HEK293 (cell line): ENCODE results near the gene AKIRIN2.

Source experiments
- GLIS1 ChIP-seq: fragments of 450-650 bp; formaldehyde crosslinking; IDR thresholded peaks from 2 replicates; pipeline ENCODE4 v1.5.1; 2016; ENCODE audit warnings: missing biosample characterization, missing genetic modification characterization
- HOXC10 ChIP-seq: sonication (generic); formaldehyde crosslinking; IDR thresholded peaks from 2 replicates; pipeline ENCODE4 v1.8.1; 2023; ENCODE audit warnings: mild to moderate bottlenecking, missing genetic modification reagents
- HOXD13 ChIP-seq: sonication (generic); formaldehyde crosslinking; IDR thresholded peaks from 2 replicates; pipeline ENCODE4 v1.8.0; 2022; ENCODE audit warnings: missing genetic modification reagents, borderline replicate concordance
- MZF1 ChIP-seq: fragments of 450-650 bp; formaldehyde crosslinking; IDR thresholded peaks from 2 replicates; pipeline ENCODE4 v1.5.1; 2017; ENCODE audit warnings: missing biosample characterization, missing genetic modification characterization, borderline replicate concordance
- OVOL3 ChIP-seq: fragments of 450-650 bp; formaldehyde crosslinking; IDR thresholded peaks from 2 replicates; pipeline ENCODE4 v1.5.1; 2016; ENCODE audit warnings: missing biosample characterization, missing genetic modification characterization
- RBAK ChIP-seq: fragments of 450-650 bp; formaldehyde crosslinking; IDR thresholded peaks from 2 replicates; pipeline ENCODE4 v1.5.1; 2016; ENCODE audit warnings: missing biosample characterization, missing genetic modification characterization
- SCRT1 ChIP-seq: fragments of 450-650 bp; formaldehyde crosslinking; IDR thresholded peaks from 2 replicates; pipeline ENCODE4 v1.5.1; 2016; ENCODE audit warnings: missing biosample characterization, missing genetic modification characterization, borderline replicate concordance
- ZFP69B ChIP-seq: fragments of 450-650 bp; formaldehyde crosslinking; IDR thresholded peaks from 2 replicates; pipeline ENCODE4 v1.5.1; 2016; ENCODE audit warnings: missing biosample characterization, missing genetic modification characterization
- ZNF132 ChIP-seq: fragments of 450-650 bp; formaldehyde crosslinking; IDR thresholded peaks from 2 replicates; pipeline ENCODE4 v1.5.1; 2017; ENCODE audit warnings: missing biosample characterization, missing genetic modification characterization, borderline replicate concordance
- ZNF169 ChIP-seq: fragments of 450-650 bp; formaldehyde crosslinking; IDR thresholded peaks from 2 replicates; pipeline ENCODE4 v1.5.1; 2016; ENCODE audit warnings: missing biosample characterization, missing genetic modification characterization
- ZNF211 ChIP-seq: fragments of 450-650 bp; formaldehyde crosslinking; IDR thresholded peaks from 2 replicates; pipeline ENCODE4 v1.5.1; 2016; ENCODE audit warnings: low read depth, missing biosample characterization, missing genetic modification characterization
- ZNF248 ChIP-seq: fragments of 450-650 bp; formaldehyde crosslinking; IDR thresholded peaks from 2 replicates; pipeline ENCODE4 v1.5.1; 2017; ENCODE audit warnings: missing biosample characterization, missing genetic modification characterization
- ZNF561 ChIP-seq: fragments of 450-650 bp; IDR thresholded peaks from 2 replicates; pipeline ENCODE4 v1.5.1; 2018; ENCODE audit warnings: missing biosample characterization, missing genetic modification characterization, borderline replicate concordance
- ZNF624 ChIP-seq: fragments of 450-650 bp; formaldehyde crosslinking; IDR thresholded peaks from 2 replicates; pipeline ENCODE4 v1.5.1; 2017; ENCODE audit warnings: missing biosample characterization, missing genetic modification characterization
- ZNF777 ChIP-seq: fragments of 450-650 bp; formaldehyde crosslinking; IDR thresholded peaks from 2 replicates; pipeline ENCODE4 v1.5.1; 2017; ENCODE audit warnings: missing biosample characterization, missing genetic modification characterization, borderline replicate concordance
- ZSCAN16 ChIP-seq: fragments of 450-650 bp; formaldehyde crosslinking; IDR thresholded peaks from 2 replicates; pipeline ENCODE4 v1.5.1; 2016; ENCODE audit warnings: missing biosample characterization, missing genetic modification characterization
- TF ChIP-seq, protein P1 (sequence below): fragments of 450-650 bp; formaldehyde crosslinking; IDR thresholded peaks from 2 replicates; pipeline ENCODE4 v1.5.1; 2017; ENCODE audit warnings: missing biosample characterization, missing genetic modification characterization
- TF ChIP-seq, protein P2 (sequence below): fragments of 450-650 bp; formaldehyde crosslinking; IDR thresholded peaks from 2 replicates; pipeline ENCODE4 v1.5.1; 2016; ENCODE audit warnings: missing biosample characterization, missing genetic modification characterization
- TF ChIP-seq, protein P3 (sequence below): fragments of 450-650 bp; formaldehyde crosslinking; IDR thresholded peaks from 2 replicates; pipeline ENCODE4 v1.5.1; 2017; ENCODE audit warnings: missing biosample characterization, missing genetic modification characterization
- TF ChIP-seq, protein P4 (sequence below): fragments of 450-650 bp; formaldehyde crosslinking; IDR thresholded peaks from 2 replicates; pipeline ENCODE4 v1.5.1; 2016; ENCODE audit warnings: missing biosample characterization, missing genetic modification characterization
- TF ChIP-seq, protein P5 (sequence below): fragments of 450-650 bp; formaldehyde crosslinking; conservative IDR thresholded peaks from 2 replicates; pipeline ENCODE4 v1.5.1; 2016; ENCODE audit warnings: low read depth, missing biosample characterization, missing genetic modification characterization
- TF ChIP-seq, protein P6 (sequence below): fragments of 450-650 bp; formaldehyde crosslinking; IDR thresholded peaks from 2 replicates; pipeline ENCODE4 v1.5.1; 2016; ENCODE audit warnings: missing biosample characterization, missing genetic modification characterization
- TF ChIP-seq, protein P7 (sequence below): IDR thresholded peaks from 2 replicates; pipeline ENCODE4 v1.6.1; 2011; ENCODE audit warnings: mild to moderate bottlenecking, low read depth, low read length, borderline replicate concordance

Gene AKIRIN2

DNA sequence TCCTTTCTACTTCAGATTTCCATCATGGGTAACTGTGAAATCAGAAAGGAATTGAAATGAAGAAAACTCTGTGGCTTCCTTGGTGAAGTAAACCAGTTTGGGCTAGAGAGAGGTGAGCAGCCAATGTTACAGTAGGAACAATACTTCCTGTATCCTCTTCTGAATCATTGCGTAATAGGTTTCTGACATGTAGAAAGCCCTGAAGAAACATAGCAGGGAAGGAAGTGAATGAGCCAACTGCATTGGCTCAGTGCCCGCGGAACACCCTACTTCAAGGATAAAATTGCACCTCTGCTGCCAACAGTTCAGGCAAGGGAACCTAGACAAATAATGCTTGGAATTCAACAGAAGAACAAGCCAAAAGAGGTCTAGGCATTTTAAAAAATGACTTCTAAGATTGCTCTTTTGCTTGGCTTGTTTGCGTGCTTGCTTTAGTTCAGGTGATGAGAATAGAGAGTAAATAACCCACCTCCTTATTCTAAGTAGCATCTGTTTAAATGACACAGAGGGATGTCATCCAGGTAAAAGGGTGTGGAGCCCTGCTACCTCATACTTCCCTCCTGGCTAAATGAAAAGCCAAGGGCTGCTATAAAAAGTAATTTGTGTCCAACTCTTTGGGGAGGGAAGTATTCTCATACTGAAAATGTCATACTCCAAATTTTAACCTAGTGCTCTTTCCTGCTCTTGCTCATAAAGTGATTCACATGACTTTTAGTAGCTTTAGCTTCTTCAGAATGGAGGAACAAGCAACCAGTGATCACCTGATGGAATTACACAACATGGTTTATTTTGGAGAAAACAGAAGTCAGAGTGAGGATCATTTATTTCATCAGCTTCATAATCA lies 30.0 kb upstream of the AKIRIN2 start (continued):
- TF ChIP-seq, protein P1, sequence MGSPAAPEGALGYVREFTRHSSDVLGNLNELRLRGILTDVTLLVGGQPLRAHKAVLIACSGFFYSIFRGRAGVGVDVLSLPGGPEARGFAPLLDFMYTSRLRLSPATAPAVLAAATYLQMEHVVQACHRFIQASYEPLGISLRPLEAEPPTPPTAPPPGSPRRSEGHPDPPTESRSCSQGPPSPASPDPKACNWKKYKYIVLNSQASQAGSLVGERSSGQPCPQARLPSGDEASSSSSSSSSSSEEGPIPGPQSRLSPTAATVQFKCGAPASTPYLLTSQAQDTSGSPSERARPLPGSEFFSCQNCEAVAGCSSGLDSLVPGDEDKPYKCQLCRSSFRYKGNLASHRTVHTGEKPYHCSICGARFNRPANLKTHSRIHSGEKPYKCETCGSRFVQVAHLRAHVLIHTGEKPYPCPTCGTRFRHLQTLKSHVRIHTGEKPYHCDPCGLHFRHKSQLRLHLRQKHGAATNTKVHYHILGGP (tag by site-specific recombination), result no peak
- no peak for TF ChIP-seq OVOL3 (tag by site-specific recombination)
- TF ChIP-seq ZNF624, result no peak
- TF ChIP-seq, protein P2, sequence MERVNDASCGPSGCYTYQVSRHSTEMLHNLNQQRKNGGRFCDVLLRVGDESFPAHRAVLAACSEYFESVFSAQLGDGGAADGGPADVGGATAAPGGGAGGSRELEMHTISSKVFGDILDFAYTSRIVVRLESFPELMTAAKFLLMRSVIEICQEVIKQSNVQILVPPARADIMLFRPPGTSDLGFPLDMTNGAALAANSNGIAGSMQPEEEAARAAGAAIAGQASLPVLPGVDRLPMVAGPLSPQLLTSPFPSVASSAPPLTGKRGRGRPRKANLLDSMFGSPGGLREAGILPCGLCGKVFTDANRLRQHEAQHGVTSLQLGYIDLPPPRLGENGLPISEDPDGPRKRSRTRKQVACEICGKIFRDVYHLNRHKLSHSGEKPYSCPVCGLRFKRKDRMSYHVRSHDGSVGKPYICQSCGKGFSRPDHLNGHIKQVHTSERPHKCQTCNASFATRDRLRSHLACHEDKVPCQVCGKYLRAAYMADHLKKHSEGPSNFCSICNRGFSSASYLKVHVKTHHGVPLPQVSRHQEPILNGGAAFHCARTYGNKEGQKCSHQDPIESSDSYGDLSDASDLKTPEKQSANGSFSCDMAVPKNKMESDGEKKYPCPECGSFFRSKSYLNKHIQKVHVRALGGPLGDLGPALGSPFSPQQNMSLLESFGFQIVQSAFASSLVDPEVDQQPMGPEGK, result 0 out of 2 replicates have a peak, but pooled peaks have one; percentile 34
- TF ChIP-seq SCRT1 (tag by site-specific recombination), result 0 out of 2 replicates have a peak, but pooled peaks have one; percentile 50
- 0 out of 2 replicates have a peak, but pooled peaks have one; percentile 12 for TF ChIP-seq MZF1 (tag by site-specific recombination)
- TF ChIP-seq ZNF132, result no peak
- no peak for TF ChIP-seq HOXD13 (CRISPR knock-in tag)
- no peak for TF ChIP-seq ZSCAN16 (tag by site-specific recombination)
- TF ChIP-seq, protein P3, sequence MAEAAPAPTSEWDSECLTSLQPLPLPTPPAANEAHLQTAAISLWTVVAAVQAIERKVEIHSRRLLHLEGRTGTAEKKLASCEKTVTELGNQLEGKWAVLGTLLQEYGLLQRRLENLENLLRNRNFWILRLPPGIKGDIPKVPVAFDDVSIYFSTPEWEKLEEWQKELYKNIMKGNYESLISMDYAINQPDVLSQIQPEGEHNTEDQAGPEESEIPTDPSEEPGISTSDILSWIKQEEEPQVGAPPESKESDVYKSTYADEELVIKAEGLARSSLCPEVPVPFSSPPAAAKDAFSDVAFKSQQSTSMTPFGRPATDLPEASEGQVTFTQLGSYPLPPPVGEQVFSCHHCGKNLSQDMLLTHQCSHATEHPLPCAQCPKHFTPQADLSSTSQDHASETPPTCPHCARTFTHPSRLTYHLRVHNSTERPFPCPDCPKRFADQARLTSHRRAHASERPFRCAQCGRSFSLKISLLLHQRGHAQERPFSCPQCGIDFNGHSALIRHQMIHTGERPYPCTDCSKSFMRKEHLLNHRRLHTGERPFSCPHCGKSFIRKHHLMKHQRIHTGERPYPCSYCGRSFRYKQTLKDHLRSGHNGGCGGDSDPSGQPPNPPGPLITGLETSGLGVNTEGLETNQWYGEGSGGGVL, result no peak
- no peak for TF ChIP-seq GLIS1 (tag by site-specific recombination)
- TF ChIP-seq, protein P4, sequence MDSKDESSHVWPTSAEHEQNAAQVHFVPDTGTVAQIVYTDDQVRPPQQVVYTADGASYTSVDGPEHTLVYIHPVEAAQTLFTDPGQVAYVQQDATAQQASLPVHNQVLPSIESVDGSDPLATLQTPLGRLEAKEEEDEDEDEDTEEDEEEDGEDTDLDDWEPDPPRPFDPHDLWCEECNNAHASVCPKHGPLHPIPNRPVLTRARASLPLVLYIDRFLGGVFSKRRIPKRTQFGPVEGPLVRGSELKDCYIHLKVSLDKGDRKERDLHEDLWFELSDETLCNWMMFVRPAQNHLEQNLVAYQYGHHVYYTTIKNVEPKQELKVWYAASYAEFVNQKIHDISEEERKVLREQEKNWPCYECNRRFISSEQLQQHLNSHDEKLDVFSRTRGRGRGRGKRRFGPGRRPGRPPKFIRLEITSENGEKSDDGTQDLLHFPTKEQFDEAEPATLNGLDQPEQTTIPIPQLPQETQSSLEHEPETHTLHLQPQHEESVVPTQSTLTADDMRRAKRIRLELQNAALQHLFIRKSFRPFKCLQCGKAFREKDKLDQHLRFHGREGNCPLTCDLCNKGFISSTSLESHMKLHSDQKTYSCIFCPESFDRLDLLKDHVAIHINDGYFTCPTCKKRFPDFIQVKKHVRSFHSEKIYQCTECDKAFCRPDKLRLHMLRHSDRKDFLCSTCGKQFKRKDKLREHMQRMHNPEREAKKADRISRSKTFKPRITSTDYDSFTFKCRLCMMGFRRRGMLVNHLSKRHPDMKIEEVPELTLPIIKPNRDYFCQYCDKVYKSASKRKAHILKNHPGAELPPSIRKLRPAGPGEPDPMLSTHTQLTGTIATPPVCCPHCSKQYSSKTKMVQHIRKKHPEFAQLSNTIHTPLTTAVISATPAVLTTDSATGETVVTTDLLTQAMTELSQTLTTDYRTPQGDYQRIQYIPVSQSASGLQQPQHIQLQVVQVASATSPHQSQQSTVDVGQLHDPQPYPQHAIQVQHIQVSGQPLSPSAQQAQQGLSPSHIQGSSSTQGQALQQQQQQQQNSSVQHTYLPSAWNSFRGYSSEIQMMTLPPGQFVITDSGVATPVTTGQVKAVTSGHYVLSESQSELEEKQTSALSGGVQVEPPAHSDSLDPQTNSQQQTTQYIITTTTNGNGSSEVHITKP (tag by site-specific recombination), result peak; percentile 65
- TF ChIP-seq ZNF561 (tag by site-specific recombination), result 0 out of 2 replicates have a peak, but pooled peaks have one; percentile 55
- no peak for TF ChIP-seq HOXC10 (CRISPR knock-in tag)
- TF ChIP-seq RBAK, result no peak
- TF ChIP-seq ZNF777 (tag by site-specific recombination), result no peak
- TF ChIP-seq, protein P5, sequence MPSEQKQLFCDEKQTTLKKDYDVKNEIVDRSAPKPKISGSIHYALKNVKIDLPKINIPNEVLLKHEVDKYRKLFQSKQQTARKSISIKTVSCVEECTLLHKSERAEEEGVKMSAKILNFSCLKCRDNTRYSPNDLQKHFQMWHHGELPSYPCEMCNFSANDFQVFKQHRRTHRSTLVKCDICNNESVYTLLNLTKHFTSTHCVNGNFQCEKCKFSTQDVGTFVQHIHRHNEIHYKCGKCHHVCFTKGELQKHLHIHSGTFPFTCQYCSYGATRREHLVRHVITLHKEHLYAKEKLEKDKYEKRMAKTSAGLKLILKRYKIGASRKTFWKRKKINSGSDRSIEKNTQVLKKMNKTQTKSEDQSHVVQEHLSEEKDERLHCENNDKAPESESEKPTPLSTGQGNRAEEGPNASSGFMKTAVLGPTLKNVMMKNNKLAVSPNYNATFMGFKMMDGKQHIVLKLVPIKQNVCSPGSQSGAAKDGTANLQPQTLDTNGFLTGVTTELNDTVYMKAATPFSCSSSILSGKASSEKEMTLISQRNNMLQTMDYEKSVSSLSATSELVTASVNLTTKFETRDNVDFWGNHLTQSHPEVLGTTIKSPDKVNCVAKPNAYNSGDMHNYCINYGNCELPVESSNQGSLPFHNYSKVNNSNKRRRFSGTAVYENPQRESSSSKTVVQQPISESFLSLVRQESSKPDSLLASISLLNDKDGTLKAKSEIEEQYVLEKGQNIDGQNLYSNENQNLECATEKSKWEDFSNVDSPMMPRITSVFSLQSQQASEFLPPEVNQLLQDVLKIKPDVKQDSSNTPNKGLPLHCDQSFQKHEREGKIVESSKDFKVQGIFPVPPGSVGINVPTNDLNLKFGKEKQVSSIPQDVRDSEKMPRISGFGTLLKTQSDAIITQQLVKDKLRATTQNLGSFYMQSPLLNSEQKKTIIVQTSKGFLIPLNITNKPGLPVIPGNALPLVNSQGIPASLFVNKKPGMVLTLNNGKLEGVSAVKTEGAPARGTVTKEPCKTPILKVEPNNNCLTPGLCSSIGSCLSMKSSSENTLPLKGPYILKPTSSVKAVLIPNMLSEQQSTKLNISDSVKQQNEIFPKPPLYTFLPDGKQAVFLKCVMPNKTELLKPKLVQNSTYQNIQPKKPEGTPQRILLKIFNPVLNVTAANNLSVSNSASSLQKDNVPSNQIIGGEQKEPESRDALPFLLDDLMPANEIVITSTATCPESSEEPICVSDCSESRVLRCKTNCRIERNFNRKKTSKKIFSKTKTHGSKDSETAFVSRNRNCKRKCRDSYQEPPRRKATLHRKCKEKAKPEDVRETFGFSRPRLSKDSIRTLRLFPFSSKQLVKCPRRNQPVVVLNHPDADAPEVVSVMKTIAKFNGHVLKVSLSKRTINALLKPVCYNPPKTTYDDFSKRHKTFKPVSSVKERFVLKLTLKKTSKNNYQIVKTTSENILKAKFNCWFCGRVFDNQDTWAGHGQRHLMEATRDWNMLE, result peak; percentile 47; the same call in 1 of the 2 replicates
- TF ChIP-seq ZNF211 (tag by site-specific recombination), result no peak
- TF ChIP-seq ZFP69B (tag by site-specific recombination), result no peak
- no peak for TF ChIP-seq ZNF169 (tag by site-specific recombination)
- TF ChIP-seq, protein P6, sequence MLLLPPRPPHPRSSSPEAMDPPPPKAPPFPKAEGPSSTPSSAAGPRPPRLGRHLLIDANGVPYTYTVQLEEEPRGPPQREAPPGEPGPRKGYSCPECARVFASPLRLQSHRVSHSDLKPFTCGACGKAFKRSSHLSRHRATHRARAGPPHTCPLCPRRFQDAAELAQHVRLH (tag by site-specific recombination), result no peak
- no peak for TF ChIP-seq ZNF248
- TF ChIP-seq, protein P7, sequence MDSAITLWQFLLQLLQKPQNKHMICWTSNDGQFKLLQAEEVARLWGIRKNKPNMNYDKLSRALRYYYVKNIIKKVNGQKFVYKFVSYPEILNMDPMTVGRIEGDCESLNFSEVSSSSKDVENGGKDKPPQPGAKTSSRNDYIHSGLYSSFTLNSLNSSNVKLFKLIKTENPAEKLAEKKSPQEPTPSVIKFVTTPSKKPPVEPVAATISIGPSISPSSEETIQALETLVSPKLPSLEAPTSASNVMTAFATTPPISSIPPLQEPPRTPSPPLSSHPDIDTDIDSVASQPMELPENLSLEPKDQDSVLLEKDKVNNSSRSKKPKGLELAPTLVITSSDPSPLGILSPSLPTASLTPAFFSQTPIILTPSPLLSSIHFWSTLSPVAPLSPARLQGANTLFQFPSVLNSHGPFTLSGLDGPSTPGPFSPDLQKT, result no peak
- TF ChIP-seq, all 188 proteins: peak for 32
